ENCODE results near the gene FURIN. TPM values are rescaled to one million over a fixed set of nuclear protein-coding genes. Genes with fewer than 3 reads are reported as not detected.

FURIN gene
- total and polyA plus RNA-seq, 9 of the 15 experiments (the other 6 are each of a cell fraction or from before 2014, with no cell fraction given): 0.92 to 99.9 (median 34.8) TPM

- TF ChIP-seq ZNF318 (IDR thresholded peaks at IDR 0.05; ENCODE audit: borderline replicate concordance in 1 of 2, low read depth in 1 of 2) (peak in 1 of 2 experiments; percentile 68; a peak in 2 of 4 replicates), STAT5A (IDR thresholded peaks at IDR 0.05; ENCODE audit: borderline replicate concordance, low read length) (peak; percentile 99), CUX1 (CRISPR knock-in tag; IDR thresholded peaks at IDR 0.05) (peak; percentile 92), ZBTB49 (CRISPR knock-in tag; IDR thresholded peaks at IDR 0.05; ENCODE audit: borderline replicate concordance) (no peak), PML (IDR thresholded peaks at IDR 0.05; ENCODE audit: low read length) (peak; percentile 100), YY1 (IDR thresholded peaks at IDR 0.05; ENCODE audit: borderline replicate concordance in 1 of 3, control insufficient read depth in 1 of 3, extremely low read depth in 1 of 3, insufficient read depth in 3 of 3, insufficient read length in 1 of 3, insufficient replicate concordance in 2 of 3, low read depth in 1 of 3, low read length in 2 of 3) (no peak)
Measured at GRCh38 chr15:90901175-90902039, 33.0 kb downstream of the FURIN start (continued).

Measured in K562 (cell line).